Skeletal muscle satellite cell (primary cell): Measurements from ENCODE around the gene SFXN1.

Source experiments
- H3K27me3 ChIP-seq: 2 replicates; pipeline ENCODE4 v1.7.0; 2013; ENCODE audit warnings: low read length; ENCODE audit not compliant: control insufficient read depth, insufficient read depth
- H3K36me3 ChIP-seq: 2 replicates; pipeline ENCODE4 v1.7.0; 2013; ENCODE audit warnings: mild to moderate bottlenecking, control low read depth, low read length; ENCODE audit not compliant: insufficient read depth
- H3K4me1 ChIP-seq: 2 replicates; pipeline ENCODE4 v1.7.0; 2013; ENCODE audit warnings: low read length; ENCODE audit not compliant: control insufficient read depth, insufficient read depth
- H3K4me2 ChIP-seq: 2 replicates; pipeline ENCODE4 v1.7.0; 2013; ENCODE audit warnings: mild to moderate bottlenecking, low read length
- H3K4me3 ChIP-seq: 2 replicates; pipeline ENCODE4 v1.7.0; 2013; ENCODE audit warnings: low read length
- H3K9ac ChIP-seq: 2 replicates; pipeline ENCODE4 v1.7.0; 2013; ENCODE audit warnings: mild to moderate bottlenecking, low read depth, low read length, moderate library complexity
- H3K9me3 ChIP-seq: replicated peaks from 2 replicates; pipeline ENCODE4 v1.7.0; 2013; ENCODE audit warnings: mild to moderate bottlenecking, control low read depth, low read length

Gene SFXN1

DNA sequence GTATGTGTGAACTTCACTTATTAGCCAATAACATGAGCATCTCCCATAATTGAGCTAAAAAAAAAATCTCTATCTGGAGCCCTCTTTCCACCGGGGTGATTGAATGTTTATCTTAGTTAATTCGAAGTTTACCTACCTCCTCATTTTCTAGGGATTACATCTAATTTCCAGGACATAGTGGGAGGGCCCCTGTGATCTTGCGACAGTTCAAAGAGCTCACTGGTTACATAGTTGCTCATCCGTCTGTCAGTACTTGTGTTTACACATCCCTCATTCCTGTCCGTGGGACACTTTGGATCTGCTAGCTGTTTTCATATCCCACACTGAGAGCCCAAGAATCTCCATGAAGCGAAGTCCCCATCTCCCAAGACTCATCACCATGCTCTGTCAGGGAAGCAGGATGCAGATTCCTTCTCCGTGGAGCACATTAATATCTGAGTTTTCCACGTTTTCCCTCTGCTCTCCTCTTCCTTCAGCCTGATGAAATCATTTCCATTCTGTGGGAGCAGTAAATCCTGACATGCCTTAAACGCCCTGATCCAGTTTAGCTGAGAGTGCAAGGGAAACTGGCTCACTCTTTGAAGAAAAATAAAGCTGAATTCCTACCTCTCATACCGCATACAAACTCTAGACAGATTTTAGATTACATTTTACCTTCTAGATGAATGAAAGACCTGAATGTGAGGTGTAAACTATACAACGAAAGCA lies 10.2 kb upstream of the SFXN1 start:
- Histone ChIP-seq H3K4me3 (no peak overlapping the region), H3K9me3 (no peaks in the 10 kb centered on the region), H3K4me2 (no peak overlapping the region), H3K36me3 (no peaks in the 10 kb centered on the region), H3K27me3 (peaks cover 23% of the 10 kb centered on the region), H3K4me1 (no peaks in the 10 kb centered on the region), H3K9ac (no peak overlapping the region)

DNA sequence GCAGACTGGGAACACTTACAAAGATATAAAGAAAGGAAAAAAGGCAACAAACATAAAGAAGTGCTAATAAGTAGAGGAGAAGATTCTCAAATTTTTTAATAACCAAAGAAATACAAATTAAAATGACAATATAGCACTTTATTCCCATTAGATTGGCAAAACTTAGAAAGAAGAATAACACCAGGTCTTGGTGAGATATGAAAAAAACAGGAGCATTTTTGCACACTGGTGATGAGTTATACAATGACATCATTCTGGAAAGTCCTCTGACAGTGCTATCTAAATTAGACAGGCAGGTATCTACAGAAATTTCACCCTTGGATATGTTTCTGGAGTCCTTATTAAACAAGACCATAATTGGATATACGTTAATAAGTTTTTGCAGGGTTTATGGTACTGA lies 9.5 kb upstream of the SFXN1 start:
- Histone ChIP-seq H3K27me3 (peaks cover 24% of the 10 kb centered on the region), H3K9ac (no peak overlapping the region), H3K4me2 (no peak overlapping the region), H3K4me1 (no peaks in the 10 kb centered on the region), H3K9me3 (no peaks in the 10 kb centered on the region), H3K36me3 (no peaks in the 10 kb centered on the region), H3K4me3 (no peak overlapping the region)

DNA sequence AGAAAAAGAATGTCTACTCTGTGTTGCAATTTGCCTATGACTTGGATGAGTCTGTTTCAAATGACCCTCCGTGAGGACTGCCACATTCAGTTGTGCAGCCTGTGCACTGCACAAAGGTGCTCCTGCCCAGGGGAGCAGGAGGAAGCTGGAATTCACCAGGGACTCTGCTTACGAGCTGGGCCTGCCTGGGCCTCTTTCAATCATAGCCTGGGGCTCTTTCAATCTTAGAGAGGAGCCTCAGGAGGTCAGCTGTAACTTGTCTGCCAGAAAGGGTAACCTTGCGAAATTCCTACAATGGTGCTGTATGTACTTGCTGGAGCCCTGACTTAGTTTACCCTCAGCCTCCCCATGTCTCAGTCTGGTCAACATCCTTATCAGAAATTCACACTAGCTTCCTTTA lies 8.4 kb upstream of the SFXN1 start:
- Histone ChIP-seq H3K9me3 (no peaks in the 10 kb centered on the region), H3K4me2 (no peak overlapping the region), H3K27me3 (peaks cover 32% of the 10 kb centered on the region), H3K9ac (no peak overlapping the region), H3K4me3 (no peak overlapping the region), H3K36me3 (no peaks in the 10 kb centered on the region), H3K4me1 (no peaks in the 10 kb centered on the region)

- Histone ChIP-seq H3K36me3 (no peaks in the 10 kb centered on the region), H3K4me2 (no peak overlapping the region), H3K4me3 (no peak overlapping the region), H3K9me3 (no peaks in the 10 kb centered on the region), H3K9ac (no peak overlapping the region), H3K4me1 (no peaks in the 10 kb centered on the region), H3K27me3 (peaks cover 40% of the 10 kb centered on the region)
These were observed 7.6 kb upstream of the SFXN1 start for GRCh38 chr5:175470781-175471180.

DNA sequence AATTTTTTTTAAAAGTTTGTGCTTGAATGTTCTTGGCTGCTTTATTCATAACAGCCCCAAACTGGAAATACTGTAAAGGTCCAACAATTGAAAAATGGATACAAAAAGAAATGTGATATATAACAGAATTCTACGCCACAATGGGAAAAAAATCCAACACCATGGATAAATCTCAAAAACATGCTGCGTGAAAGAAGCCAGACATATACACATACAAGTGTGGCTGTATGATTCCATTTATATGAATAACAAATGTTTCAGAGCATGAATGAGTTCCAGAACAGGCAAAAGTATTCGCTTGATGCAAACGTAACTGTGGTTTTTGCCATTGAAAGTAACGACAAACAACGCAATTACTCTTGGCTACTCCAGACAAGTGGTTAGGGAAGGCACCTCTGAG lies 7.2 kb upstream of the SFXN1 start:
- H3K4me1 ChIP-seq: no peaks in the 10 kb centered on the region
- no peaks in the 10 kb centered on the region for H3K36me3 ChIP-seq
- H3K9ac ChIP-seq: no peak overlapping the region
- no peaks in the 10 kb centered on the region for H3K9me3 ChIP-seq
- H3K4me3 ChIP-seq: no peak overlapping the region
- H3K4me2 ChIP-seq: no peak overlapping the region
- peaks cover 42% of the 10 kb centered on the region for H3K27me3 ChIP-seq

- Histone ChIP-seq H3K9me3 (no peaks in the 10 kb centered on the region), H3K9ac (no peak overlapping the region), H3K4me1 (no peaks in the 10 kb centered on the region), H3K36me3 (no peaks in the 10 kb centered on the region), H3K4me3 (no peak overlapping the region), H3K27me3 (peaks cover 41% of the 10 kb centered on the region), H3K4me2 (no peak overlapping the region)
These were observed 6.7 kb upstream of the SFXN1 start for GRCh38 chr5:175471628-175472027.

- H3K27me3 ChIP-seq: peaks cover 34% of the 10 kb centered on the region
- H3K4me3 ChIP-seq: no peak overlapping the region
- no peak overlapping the region for H3K4me2 ChIP-seq
- H3K9ac ChIP-seq: no peak overlapping the region
- H3K36me3 ChIP-seq: no peaks in the 10 kb centered on the region
- H3K4me1 ChIP-seq: no peaks in the 10 kb centered on the region
- H3K9me3 ChIP-seq: no peaks in the 10 kb centered on the region
These were observed 6.0 kb upstream of the SFXN1 start for GRCh38 chr5:175472378-175472777.

DNA sequence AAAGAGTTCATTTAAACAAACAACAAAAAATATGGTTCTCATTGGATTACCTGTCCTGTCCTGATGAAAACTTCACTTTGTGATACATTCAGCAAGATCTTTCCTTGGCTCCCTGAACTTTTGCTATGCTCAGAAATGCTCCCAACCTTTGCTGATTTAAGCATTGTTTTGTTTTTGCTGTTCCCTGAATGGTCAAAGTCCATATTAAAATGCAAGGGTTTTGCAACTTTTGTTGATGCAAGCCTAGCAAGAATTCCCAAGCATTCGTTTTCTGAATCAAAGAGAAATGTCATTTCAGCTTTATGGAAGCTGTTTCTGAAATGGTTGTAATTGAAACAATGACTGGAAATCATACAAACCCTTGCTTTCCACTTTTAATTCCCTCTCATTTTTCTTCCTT lies 3.1 kb upstream of the SFXN1 start:
- Histone ChIP-seq H3K27me3 (peaks cover 28% of the 10 kb centered on the region), H3K4me2 (no peak overlapping the region), H3K36me3 (no peaks in the 10 kb centered on the region), H3K9me3 (no peaks in the 10 kb centered on the region), H3K9ac (no peak overlapping the region), H3K4me1 (peaks cover 11% of the 10 kb centered on the region), H3K4me3 (no peak overlapping the region)

- H3K27me3 ChIP-seq: peaks cover 23% of the 10 kb centered on the region
- no peak overlapping the region for H3K4me2 ChIP-seq
- no peak overlapping the region for H3K9ac ChIP-seq
- no peak overlapping the region for H3K4me3 ChIP-seq
- H3K9me3 ChIP-seq: no peaks in the 10 kb centered on the region
- H3K36me3 ChIP-seq: peaks cover 8% of the 10 kb centered on the region
- peaks cover 11% of the 10 kb centered on the region for H3K4me1 ChIP-seq
These were observed 920 bp upstream of the SFXN1 start for GRCh38 chr5:175477440-175477839.

DNA sequence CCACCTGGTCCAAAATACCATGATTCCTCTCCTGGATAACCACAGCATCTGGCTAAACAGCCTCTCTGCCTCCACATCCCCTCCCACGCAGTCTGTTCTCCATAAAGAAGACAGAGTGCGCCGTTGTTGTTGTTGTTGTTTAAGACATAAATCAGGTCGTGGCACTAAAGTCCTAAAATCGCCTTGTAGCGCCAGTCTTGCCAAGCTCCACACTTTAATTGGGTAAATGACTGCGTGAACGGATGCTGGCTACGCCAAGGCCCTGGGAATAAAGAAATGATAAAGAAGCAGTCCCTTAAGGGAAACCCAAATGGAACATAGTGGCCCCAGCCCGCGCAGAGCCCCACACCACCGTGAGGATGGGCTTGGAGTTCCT lies 364 bp upstream of the SFXN1 start:
- H3K9ac ChIP-seq: peak overlapping the region; percentile 93
- peaks cover 8% of the 10 kb centered on the region for H3K36me3 ChIP-seq
- H3K4me1 ChIP-seq: peaks cover 11% of the 10 kb centered on the region
- no peaks in the 10 kb centered on the region for H3K9me3 ChIP-seq
- H3K27me3 ChIP-seq: peaks cover 22% of the 10 kb centered on the region
- H3K4me2 ChIP-seq: peak overlapping the region; percentile 98
- peak overlapping the region; percentile 97 for H3K4me3 ChIP-seq

- Histone ChIP-seq H3K9ac (peak overlapping the region; percentile 93), H3K4me1 (peaks cover 11% of the 10 kb centered on the region), H3K27me3 (peaks cover 17% of the 10 kb centered on the region), H3K9me3 (no peaks in the 10 kb centered on the region), H3K4me2 (peak overlapping the region; percentile 98), H3K36me3 (peaks cover 14% of the 10 kb centered on the region), H3K4me3 (peak overlapping the region; percentile 97)
These were observed 943 bp downstream of the SFXN1 start for GRCh38 chr5:175479125-175479881.

DNA sequence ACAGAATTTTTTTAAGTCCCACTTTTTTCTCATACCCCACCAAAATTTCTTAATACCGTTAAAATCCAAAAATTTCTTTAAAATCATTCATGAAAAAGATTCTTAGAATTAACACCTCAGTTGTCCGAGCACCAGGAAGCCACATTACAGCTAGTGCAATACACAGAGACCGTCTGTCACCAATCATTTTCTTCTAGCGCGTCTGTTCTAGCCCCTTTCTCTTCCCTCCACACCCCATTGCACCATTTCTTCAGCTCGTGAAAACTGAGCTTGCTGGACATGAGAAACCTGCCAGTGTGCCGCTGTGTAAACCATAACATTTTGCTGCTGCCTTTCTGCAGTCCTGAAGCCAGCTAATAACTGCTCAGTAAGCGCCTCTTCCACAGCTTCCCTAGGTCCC lies 5.0 kb downstream of the SFXN1 start:
- Histone ChIP-seq H3K9me3 (no peaks in the 10 kb centered on the region), H3K4me3 (no peak overlapping the region), H3K4me1 (peaks cover 7% of the 10 kb centered on the region), H3K36me3 (peaks cover 28% of the 10 kb centered on the region), H3K4me2 (no peak overlapping the region), H3K27me3 (no peaks in the 10 kb centered on the region), H3K9ac (no peak overlapping the region)
